HepG2 (cell line): ENCODE measurements around the gene SRF. TPM values are rescaled to one million over a fixed set of nuclear protein-coding genes. Genes with fewer than 3 reads are reported as not detected.

Experiments used
- AGO1 ChIP-seq: fragments of 200-400 bp; formaldehyde crosslinking; IDR thresholded peaks from 2 replicates; pipeline ENCODE4 v1.6.1; 2017; ENCODE audit warnings: mild to moderate bottlenecking, low read depth, low read length, moderate library complexity; ENCODE audit not compliant: poor library complexity, severe bottlenecking
- AHDC1 ChIP-seq: sonication (generic); formaldehyde crosslinking; IDR thresholded peaks from 2 replicates; pipeline ENCODE4 v1.5.1; 2020; ENCODE audit warnings: mild to moderate bottlenecking, missing genetic modification reagents, borderline replicate concordance
- HOMEZ ChIP-seq: IDR thresholded peaks from 2 replicates; pipeline ENCODE4 v1.6.1; 2016; ENCODE audit warnings: low read depth
- ONECUT2 ChIP-seq: sonication (generic); formaldehyde crosslinking; IDR thresholded peaks from 2 replicates; pipeline ENCODE4 v1.4.0; 2020; ENCODE audit warnings: missing genetic modification reagents
- PRDM4 ChIP-seq: sonication (generic); formaldehyde crosslinking; IDR thresholded peaks from 2 replicates; pipeline ENCODE4 v1.9.0; 2021; ENCODE audit warnings: missing genetic modification reagents, borderline replicate concordance
- ZBTB40 ChIP-seq, 2 experiments: fragments of 450-650 bp in 1 of 2; sonication (generic) in 1 of 2; formaldehyde crosslinking in 1 of 2; IDR thresholded peaks; 2 replicates each; pipeline versions ENCODE4 v1.6.1 to v1.8.0; 2016 to 2022; ENCODE audit warnings: antibody characterized with exemption in 1 of 2, mild to moderate bottlenecking in 1 of 2, missing genetic modification reagents in 1 of 2
- polyA plus RNA-seq, 8 experiments: library from polyadenylated mRNA; depleted of rRNA in 3 of 8; stranded (reverse) in 7 of 8; unstranded in 1 of 8; fragments of >200 nt; fragmentation: Illumina TruSeq in 4 of 8; extraction: Trizol in 4 of 8; gene quantifications; 2 replicates each; pipeline versions ENCODE4 v1.2.1 to v1.2.3, GENCODE V29; 2011 to 2016; ENCODE audit warnings: low read depth in 4 of 8, missing spikeins in 1 of 8, mixed read lengths in 1 of 8; ENCODE audit not compliant: insufficient read depth in 1 of 8
- total RNA-seq, 5 experiments: library from RNA; depleted of rRNA; stranded (reverse); fragments of >200 nt; fragmentation: Illumina TruSeq; extraction: Trizol; gene quantifications; 2 replicates each; pipeline ENCODE4 v1.2.3, GENCODE V29; 2016; ENCODE audit warnings: low read depth in 1 of 5

The SRF gene
- total and polyA plus RNA-seq, 2 of the 13 experiments (the other 11 are each of a cell fraction or from before 2014, with no cell fraction given) = 25.5 to 44.1 TPM

GRCh38 chr6:43170931-43171706 lies at the start of gene SRF (continued):
- TF ChIP-seq AHDC1 (CRISPR knock-in tag) (no peak), AGO1 (no peak), ONECUT2 (CRISPR knock-in tag) (no peak), ZBTB40 (IDR thresholded peaks at IDR 0.05) (no peak), ZBTB40 (CRISPR knock-in tag; IDR thresholded peaks at IDR 0.05) (no peak; the same call in 1 of the 2 replicates), HOMEZ (CRISPR knock-in tag) (peak; percentile 96), PRDM4 (CRISPR knock-in tag) (no peak)
